ENCODE data around the gene TM9SF4.
"Not testable (repeated sequence)": the region's sequence is repeated elsewhere in the genome, so short reads cannot be mapped to it uniquely, and the experiment has no call there.

TM9SF4 gene

GRCh38 chr20:32191422-32191821, 81.9 kb downstream of the TM9SF4 start (continued):
- TF ChIP-seq ZNF76 (tag by site-specific recombination; IDR thresholded peaks at IDR 0.05; ENCODE audit: borderline replicate concordance, low read depth) (no peak), KLF17 (tag by site-specific recombination; IDR thresholded peaks at IDR 0.05) (no peak), ZNF561 (tag by site-specific recombination; IDR thresholded peaks at IDR 0.05; ENCODE audit: borderline replicate concordance) (no peak), ZFHX2 (tag by site-specific recombination; conservative IDR thresholded peaks at IDR 0.05) (no peak), ZSCAN30 (tag by site-specific recombination; IDR thresholded peaks at IDR 0.05) (no peak), GLI4 (tag by site-specific recombination; IDR thresholded peaks at IDR 0.05) (no peak), ZNF776 (tag by site-specific recombination; IDR thresholded peaks at IDR 0.05; ENCODE audit: borderline replicate concordance) (no peak), ZNF514 (tag by site-specific recombination; IDR thresholded peaks at IDR 0.05) (no peak), EGR2 (tag by site-specific recombination; IDR thresholded peaks at IDR 0.05; ENCODE audit: low read depth) (no peak), ZNF623 (tag by site-specific recombination; IDR thresholded peaks at IDR 0.05) (no peak), HOXC10 (CRISPR knock-in tag; IDR thresholded peaks at IDR 0.05) (no peak), GLIS1 (tag by site-specific recombination; IDR thresholded peaks at IDR 0.05) (no peak)

GRCh38 chr20:32191873-32192272, 82.4 kb downstream of the TM9SF4 start:
- H3K4me3 ChIP-seq (ENCODE audit: low read depth, low read length): no peak overlapping the region
- TF ChIP-seq ZFHX2 (tag by site-specific recombination; conservative IDR thresholded peaks at IDR 0.05): peak; percentile 37; the same call in 1 of the 2 replicates
- TF ChIP-seq ZNF600 (tag by site-specific recombination; IDR thresholded peaks at IDR 0.05): peak; percentile 42; the same call in 1 of the 2 replicates
- no peak for TF ChIP-seq ZNF266 (tag by site-specific recombination; IDR thresholded peaks at IDR 0.05; ENCODE audit: low read depth)
- no peak for TF ChIP-seq ZBTB48 (tag by site-specific recombination; IDR thresholded peaks at IDR 0.05)
- no peaks in the 10 kb centered on the region for H3K9me3 ChIP-seq (ENCODE audit: control insufficient read depth, insufficient read depth, low read depth, low read length)
- ChIA-PET POLR2A (no interaction called here), CTCF (no interaction called here)
- no peaks in the 10 kb centered on the region for H3K4me1 ChIP-seq (ENCODE audit: control insufficient read depth, insufficient read depth, low read length)
- H3K36me3 ChIP-seq (ENCODE audit: control insufficient read depth in 2 of 2, insufficient read depth in 1 of 2, low read length in 2 of 2): peaks cover 0 to 62% of the 10 kb centered on the region in 2 experiments; a peak in 1 of 3 replicates
- no peak overlapping the region for H3K27ac ChIP-seq (ENCODE audit: extremely low read depth, low read depth, low read length)

- ChIA-PET CTCF (no interaction called here), POLR2A (no interaction called here)
- Histone ChIP-seq H3K4me1 (ENCODE audit: control insufficient read depth, insufficient read depth, low read length) (no peaks in the 10 kb centered on the region), H3K27ac (ENCODE audit: extremely low read depth, low read depth, low read length) (no peak overlapping the region), H3K36me3 (ENCODE audit: control insufficient read depth in 2 of 2, insufficient read depth in 1 of 2, low read length in 2 of 2) (peaks cover 0 to 70% of the 10 kb centered on the region in 2 experiments; a peak in 1 of 3 replicates), H3K9me3 (ENCODE audit: control insufficient read depth, insufficient read depth, low read depth, low read length) (no peaks in the 10 kb centered on the region), H3K4me3 (ENCODE audit: low read depth, low read length) (no peak overlapping the region)
- TF ChIP-seq ZNF629 (tag by site-specific recombination; IDR thresholded peaks at IDR 0.05): no peak
Observed at GRCh38 chr20:32192698-32193097, 83.2 kb downstream of the TM9SF4 start.

GRCh38 chr20:32193336-32193735, 83.8 kb downstream of the TM9SF4 start:
- H3K36me3 ChIP-seq (ENCODE audit: control insufficient read depth in 2 of 2, insufficient read depth in 1 of 2, low read length in 2 of 2): peaks cover 3 to 77% of the 10 kb centered on the region in 2 experiments
- H3K4me1 ChIP-seq (ENCODE audit: control insufficient read depth, insufficient read depth, low read length); CTCF ChIA-PET; H3K27ac ChIP-seq (ENCODE audit: extremely low read depth, low read depth, low read length); POLR2A ChIA-PET; H3K4me3 ChIP-seq (ENCODE audit: low read depth, low read length); H3K9me3 ChIP-seq (ENCODE audit: control insufficient read depth, insufficient read depth, low read depth, low read length): not testable (repeated sequence)

GRCh38 chr20:32193996-32194395, 84.5 kb downstream of the TM9SF4 start:
- TF ChIP-seq ZNF37A (tag by site-specific recombination; IDR thresholded peaks at IDR 0.05): no peak
- CTCF ChIA-PET: interaction anchor here (0.6 kb wide), 1 partner anchor 94 kb away, joined by 4 read pairs; no protein-coding TSS in a partner anchor
- Histone ChIP-seq H3K9me3 (ENCODE audit: control insufficient read depth, insufficient read depth, low read depth, low read length) (no peaks in the 10 kb centered on the region), H3K4me3 (ENCODE audit: low read depth, low read length) (no peak overlapping the region), H3K4me1 (ENCODE audit: control insufficient read depth, insufficient read depth, low read length) (no peaks in the 10 kb centered on the region), H3K27ac (ENCODE audit: extremely low read depth, low read depth, low read length) (no peak overlapping the region), H3K36me3 (ENCODE audit: control insufficient read depth in 2 of 2, insufficient read depth in 1 of 2, low read length in 2 of 2) (peaks cover 7 to 83% of the 10 kb centered on the region in 2 experiments)
- POLR2A ChIA-PET: no interaction called here
